ENCODE data around the gene HOXB2. TPM values are rescaled to one million over a fixed set of nuclear protein-coding genes. Genes with fewer than 3 reads are reported as not detected.

HOXB2 gene
- total RNA-seq, 1 donor from 2014 or later: 4.1 TPM

DNA sequence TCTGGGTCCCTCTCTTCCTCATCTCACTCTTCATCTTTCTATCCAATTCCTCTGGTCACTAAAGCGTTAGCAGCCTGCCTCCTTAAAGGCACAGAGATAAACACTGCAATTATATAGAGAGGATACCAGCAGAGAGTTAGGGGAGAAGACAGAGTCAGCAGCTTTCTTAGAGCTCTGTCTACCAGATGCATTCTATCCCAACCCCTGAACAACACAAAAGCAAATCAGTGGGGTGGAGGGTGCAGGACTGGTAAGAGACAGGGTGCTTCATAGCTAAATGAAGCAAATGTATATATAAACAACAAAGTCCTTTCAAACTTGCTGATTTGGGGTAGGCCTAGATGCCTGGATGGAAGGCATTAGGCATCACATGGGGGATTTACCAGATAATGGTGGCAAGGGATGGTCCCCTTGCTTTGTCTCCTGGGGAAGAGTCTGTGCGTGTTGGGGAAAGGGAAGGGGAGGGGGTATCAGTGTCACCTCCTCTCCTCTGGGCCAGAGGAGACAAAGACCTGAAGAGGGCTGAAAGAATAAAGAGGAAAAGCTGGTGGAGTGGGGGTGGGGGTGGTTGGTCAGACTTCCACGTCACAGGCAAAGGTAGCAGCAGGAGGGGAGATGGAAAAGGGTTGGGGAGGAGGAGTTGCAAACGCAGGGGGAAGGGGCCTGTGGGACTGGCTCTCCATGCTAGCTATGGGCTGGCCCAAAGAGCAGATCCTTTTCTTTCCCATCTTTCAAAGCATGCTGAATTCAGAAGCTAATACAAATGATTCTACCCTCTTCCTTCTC lies 21.2 kb upstream of the HOXB2 start:
- no peak for DNase-seq

GRCh38 chr17:48565022-48565554 lies 20.2 kb upstream of the HOXB2 start:
- no peak for DNase-seq

GRCh38 chr17:48564188-48565021 lies 19.5 kb upstream of the HOXB2 start:
- DNase-seq: no peak

DNA sequence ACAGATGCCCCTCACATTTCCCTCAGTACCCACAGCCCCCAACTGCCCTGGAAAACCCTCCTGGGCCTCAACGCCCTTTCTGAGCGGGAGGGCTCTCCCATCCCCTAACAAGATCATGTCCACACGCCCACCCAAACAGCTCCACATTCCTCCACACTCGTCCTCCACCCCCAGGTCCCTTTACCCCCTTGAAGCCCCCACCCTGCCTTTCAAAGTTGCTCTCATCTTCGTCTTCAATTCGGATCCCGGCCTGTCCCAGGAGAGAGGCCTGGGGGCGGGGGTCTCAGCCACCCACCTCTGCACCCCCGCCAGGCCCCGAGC lies 18.9 kb upstream of the HOXB2 start:
- no peak for DNase-seq

- no peak for DNase-seq
Measured at GRCh38 chr17:48563385-48563838, 18.5 kb upstream of the HOXB2 start.

DNA sequence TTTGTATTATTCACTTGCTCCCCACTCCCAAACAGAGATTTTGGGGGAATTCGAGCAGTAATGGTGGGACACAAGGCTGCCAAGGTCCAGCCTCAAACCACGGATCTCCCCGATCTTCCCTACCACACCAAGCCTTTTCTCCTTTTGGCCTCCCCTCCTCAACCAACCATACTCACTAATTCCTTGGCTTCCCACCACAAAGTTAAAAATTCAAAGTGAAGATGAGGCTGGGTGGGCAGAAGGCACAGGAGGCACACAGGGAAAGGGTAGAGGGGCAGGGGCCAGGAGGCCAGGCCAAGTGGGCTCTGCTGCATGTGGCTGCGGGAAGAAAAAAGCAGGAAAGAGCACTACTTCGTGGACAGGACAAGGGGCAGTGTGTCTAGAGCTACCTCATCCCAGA lies 18.0 kb upstream of the HOXB2 start:
- DNase-seq: no peak

DNA sequence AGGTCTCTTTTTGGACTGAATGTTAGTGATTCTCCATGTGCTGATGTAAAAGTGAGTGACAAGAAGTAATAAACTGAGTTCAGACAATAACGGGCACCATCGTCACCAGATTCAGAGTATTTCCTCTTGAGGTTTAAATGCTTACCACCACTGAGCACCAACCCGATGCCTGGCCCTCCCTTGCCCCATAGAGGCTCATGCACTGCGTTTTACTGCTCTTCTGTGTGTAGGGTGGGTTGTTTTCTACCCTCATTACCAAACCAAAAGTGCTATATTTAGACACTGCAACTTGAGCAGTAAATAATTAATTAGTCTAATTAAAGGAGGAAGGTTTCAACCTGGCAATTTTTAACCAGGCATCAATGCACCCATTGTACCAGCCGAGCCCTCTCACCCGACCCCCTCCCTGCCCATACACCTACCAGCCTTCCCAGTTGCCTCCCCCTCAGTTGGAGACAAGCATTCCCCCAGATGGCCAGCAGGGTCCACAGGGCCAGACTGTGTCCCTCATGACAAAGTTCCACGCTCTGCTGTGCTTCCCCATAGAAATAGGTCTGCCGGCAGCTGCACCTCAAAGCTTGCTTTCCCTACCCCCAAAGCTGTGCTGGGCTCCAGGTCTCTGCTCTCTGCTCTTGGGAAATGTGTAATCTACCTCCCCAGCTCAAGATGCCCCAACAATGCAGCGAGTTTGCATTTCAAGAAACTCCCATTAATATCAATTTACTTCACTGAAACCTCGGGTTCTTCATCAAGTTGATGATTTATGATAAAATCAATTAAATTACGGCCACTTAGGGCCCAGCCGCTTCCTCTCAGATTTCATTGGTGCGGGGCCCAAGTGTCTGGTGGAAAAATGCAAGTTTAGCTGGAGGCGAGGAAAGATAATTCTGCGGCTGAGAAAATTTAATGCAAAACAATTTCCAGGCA lies 17.2 kb upstream of the HOXB2 start:
- no peak for DNase-seq

DNA sequence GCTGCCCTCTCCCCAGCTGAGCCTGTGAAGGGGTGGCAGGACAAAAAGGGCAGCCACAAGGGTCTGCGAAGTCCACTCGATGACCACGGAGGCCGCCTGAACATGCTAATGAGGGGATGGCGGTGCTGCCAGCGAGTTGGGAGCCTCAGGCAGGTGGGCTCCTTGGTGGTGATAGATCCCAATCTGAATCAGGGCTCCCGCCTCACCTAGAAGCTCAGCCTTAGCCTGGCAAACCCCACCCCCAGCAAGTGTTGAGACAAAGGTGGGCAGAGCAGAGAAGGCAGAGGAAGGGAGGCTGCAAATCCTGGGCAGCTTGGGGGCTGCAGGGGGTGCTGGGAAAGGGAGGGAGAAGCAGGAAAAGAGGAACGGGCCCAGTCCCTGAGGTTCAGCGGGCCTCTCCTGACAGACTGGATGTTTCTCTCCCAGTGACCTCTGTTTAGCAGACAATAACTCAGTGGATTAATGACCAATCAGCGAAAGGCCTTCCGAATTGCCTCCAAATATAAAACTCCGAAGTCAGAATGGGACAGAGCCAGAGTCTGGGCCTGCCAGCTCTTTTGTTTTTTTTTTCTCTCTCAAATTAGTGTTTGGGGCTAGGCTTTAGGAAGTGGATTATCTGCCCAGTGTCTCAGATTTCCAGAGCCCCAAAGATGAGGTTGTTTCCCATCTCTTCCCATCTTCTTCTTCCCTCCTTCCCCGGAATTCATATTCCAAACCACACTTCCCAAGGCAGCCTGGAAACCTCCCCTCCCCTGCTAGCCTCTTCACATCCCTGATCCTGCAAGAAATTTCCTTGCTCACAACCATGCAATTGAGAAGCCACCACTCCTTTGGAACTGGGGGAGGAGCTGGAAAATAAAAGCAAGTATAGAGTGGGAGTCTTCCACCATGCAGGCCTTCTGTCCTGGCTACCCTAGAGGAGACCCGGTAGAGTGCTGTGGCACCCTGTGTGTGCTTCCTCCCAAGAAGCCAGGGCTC lies 15.2 kb upstream of the HOXB2 start:
- DNase-seq: no peak

DNA sequence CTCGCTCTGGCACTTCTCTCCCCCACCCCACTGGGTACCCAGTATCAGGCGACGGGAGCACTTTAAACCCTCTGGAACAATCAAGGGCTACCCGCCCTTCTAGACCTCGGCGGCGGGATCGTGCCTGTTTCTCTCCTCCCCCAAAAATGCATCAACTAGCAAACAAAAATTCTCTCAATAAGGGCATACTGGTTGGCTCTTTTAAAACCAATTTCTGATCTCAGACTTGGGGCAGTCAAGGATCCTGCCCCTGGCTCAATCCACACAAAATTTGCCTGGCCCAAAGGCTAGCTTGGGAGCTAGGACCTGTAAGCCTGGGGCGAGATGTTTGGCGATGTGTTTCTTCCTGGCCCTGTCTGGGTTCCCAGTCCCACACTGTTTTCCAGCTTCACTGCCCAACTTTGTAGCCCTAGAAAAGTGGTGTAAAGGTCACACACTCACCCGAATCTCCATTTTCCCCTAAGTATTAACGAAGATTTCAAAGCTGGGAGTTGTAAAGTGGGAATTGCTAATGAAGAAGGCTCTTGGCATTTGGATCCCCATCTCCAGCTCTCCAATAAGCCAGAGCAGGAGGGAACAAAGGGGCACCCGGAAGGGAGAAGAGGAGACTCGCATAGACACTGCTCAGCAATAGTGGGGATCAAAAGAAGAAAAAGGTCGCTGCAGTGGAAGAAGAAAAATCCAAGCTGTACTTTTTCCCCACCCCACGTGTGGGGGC lies 14.4 kb upstream of the HOXB2 start:
- DNase-seq: no peak

- no peak for DNase-seq
Measured at GRCh38 chr17:48558831-48559121, 13.9 kb upstream of the HOXB2 start.

DNA sequence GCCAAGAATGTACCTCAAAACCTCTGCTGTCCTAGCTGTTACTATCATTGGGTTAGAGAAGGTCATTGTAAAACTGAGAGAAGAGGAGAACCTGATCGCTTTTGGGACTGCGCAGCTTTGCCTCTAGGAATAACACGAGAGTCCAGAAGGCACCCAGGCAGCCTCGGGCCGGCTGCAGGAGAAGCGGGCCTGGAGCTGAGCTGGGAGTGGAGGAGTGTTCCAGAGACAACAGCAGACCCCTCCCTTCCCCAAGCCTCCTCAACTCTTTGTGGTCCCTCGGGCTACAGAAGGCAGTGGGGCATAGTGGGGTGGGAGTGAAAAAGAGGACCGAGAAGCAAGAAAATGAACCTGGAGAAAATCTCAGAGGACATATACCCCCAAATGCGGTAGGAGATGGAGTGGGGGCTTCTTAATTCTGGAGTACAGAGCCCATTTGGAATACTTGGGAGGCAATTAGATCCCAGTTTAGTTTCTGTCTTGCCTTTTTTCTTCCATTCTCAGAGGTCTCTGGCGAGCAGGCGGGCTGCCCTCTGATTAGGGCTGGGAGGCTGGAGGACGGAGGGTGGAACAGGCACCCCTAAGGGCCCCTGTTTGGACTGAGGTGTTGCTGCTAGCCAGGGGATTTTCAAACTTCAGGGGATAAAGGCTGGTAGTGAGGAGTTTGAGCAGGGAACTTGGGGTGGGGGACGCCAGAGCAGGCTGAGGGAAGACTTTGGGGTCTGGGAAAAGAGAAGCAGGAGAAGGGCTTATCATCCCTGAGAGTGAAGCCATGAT lies 13.3 kb upstream of the HOXB2 start:
- peak; percentile 1 for DNase-seq

- peak; percentile 0 for DNase-seq
Measured at GRCh38 chr17:48556576-48557401, 11.9 kb upstream of the HOXB2 start.

- DNase-seq: peak; percentile 3
Measured at GRCh38 chr17:48556229-48556575, 11.3 kb upstream of the HOXB2 start.

DNA sequence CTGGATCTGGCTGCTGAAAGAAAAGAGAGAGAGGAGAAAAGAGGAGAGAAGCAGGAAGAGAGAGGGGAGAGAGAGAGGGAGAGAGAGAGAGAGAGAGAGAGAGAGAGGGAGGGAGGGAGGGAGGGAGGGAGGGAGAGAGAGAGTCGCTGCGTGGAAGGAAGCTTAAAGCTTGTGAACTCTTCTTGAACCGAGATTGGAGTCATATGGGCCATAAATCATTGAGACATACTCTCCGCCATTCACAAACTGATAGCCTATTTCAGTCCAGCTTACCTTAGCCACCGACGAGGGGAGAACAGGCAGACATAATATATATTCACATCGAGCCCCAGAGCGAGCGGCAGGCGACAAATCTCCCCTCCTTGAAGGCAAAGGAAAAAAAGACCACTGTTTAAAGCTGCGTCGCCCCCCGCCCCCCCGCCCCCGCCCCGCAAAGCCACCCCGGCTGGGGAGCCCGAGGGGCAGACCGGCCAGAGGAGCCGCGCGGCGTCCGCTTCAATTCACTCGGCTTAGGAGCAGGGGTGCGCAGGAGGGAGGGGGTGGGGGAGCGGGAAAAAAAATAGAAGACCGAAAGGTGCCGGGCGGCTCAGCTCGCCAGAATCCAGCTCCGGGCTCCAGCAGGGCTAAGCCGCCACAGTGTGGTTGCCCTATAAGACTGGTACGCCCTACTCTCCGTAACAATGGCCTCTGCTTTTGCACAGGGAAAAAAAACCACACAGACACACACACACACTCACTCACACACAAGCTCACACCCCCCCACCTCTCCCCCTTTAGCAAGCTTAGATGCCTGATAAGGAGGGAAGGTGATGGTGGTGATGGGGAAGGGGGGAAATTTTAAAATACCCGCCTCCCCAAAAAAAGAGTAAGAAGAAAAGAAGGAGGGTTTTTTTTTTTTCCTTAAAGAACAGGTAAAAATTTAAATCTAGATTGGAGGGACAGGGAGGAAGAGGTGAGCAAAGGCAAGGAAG lies 10.6 kb upstream of the HOXB2 start:
- peak; percentile 72 for DNase-seq

DNA sequence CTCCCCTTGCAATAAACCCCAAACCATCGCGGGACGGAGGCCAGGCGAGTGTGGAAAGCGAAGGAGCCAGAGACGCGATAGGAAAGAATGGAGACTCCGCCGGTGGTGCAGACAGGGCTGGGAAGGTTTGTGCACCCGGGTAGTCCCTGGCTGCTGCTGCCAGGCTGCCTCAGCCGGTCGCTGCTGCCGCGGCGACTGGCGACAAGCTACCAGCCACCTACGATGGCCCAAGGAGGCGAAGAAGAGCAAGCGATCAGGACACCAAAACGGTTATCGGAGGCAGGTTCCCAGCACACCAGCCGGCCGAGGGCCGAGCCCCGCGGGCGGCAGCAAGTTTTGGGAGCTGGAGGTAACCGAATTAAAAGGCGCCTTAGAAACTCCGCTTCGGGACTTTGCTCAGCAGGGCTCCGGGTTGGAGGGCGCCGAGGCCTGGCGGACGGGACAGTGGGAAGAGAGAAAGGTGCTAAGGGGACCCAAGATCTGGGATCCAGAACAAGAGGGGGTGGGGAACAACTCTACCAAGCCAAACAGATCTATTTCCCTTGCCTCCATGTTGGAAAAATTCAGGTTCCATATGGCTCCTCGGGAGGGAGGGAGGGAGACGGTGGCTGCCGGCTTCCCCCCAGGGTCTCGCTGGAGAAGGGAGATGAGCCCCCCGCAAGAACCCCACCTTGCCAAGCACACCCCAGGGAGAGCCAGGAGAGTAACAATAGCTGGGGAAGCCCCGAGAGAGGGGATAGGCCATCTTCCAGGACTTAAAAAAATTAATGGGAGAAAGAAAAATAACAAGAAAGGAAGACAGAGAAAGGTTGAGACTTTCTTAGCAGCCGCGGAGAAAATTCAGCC lies 9.7 kb upstream of the HOXB2 start:
- DNase-seq: peak; percentile 36

GRCh38 chr17:48553826-48554225 lies 8.9 kb upstream of the HOXB2 start:
- peak; percentile 3 for DNase-seq

- DNase-seq: peak; percentile 5
Measured at GRCh38 chr17:48553190-48553547, 8.3 kb upstream of the HOXB2 start.
